Choroid plexus epithelial cell (primary cell): ENCODE measurements around the gene FRMD5.

Source experiments
- DNase-seq: peaks from one replicate; pipeline ENCODE4 v3.0.0-alpha.2; 2010; ENCODE audit warnings: low read depth
- H3K4me3 ChIP-seq: 2 replicates; pipeline ENCODE4 v1.5.1; 2011; ENCODE audit warnings: low read depth, mild to moderate bottlenecking, control low read depth, low read length, moderate library complexity
- CTCF ChIP-seq: conservative IDR thresholded peaks from 2 replicates; pipeline ENCODE4 v1.5.1; 2011; ENCODE audit warnings: low read depth, mild to moderate bottlenecking, control low read depth, inconsistent platforms, low read length, moderate library complexity

Gene FRMD5

GRCh38 chr15:43939070-43939469 lies 256.0 kb downstream of the FRMD5 start:
- H3K4me3 ChIP-seq = no peak overlapping the region
- TF ChIP-seq CTCF = peak; percentile 75
- peak; percentile 50 for DNase-seq

- H3K4me3 ChIP-seq = no peak overlapping the region
- DNase-seq = no peak
These were observed 260.6 kb downstream of the FRMD5 start for GRCh38 chr15:43934480-43934879.

GRCh38 chr15:43932907-43933306 lies 262.2 kb downstream of the FRMD5 start:
- TF ChIP-seq CTCF = no peak
- no peak for DNase-seq
- H3K4me3 ChIP-seq = no peak overlapping the region

More at GRCh38 chr15:43934480-43934879, 260.6 kb downstream of the FRMD5 start:
- TF ChIP-seq CTCF = no peak

GRCh38 chr15:43931790-43932435 lies 263.2 kb downstream of the FRMD5 start:
- no peak for DNase-seq
- H3K4me3 ChIP-seq = no peak overlapping the region
- no peak for TF ChIP-seq CTCF

- H3K4me3 ChIP-seq = no peak overlapping the region
- TF ChIP-seq CTCF = no peak
- no peak for DNase-seq
These were observed 264.0 kb downstream of the FRMD5 start for GRCh38 chr15:43931119-43931518.

- no peak for DNase-seq
- no peak for TF ChIP-seq CTCF
- H3K4me3 ChIP-seq = no peak overlapping the region
These were observed 264.5 kb downstream of the FRMD5 start for GRCh38 chr15:43930556-43930955.

- no peak overlapping the region for H3K4me3 ChIP-seq
- TF ChIP-seq CTCF = no peak
- DNase-seq = peak; percentile 86
These were observed 265.0 kb downstream of the FRMD5 start for GRCh38 chr15:43930079-43930478.
